ENCODE measurements around the gene EIF4A3. TPM values are rescaled to one million over a fixed set of nuclear protein-coding genes. Genes with fewer than 3 reads are reported as not detected.
"Not testable (repeated sequence)": the region's sequence is repeated elsewhere in the genome, so short reads cannot be mapped to it uniquely, and the experiment has no call there.

Gene EIF4A3
- total RNA-seq, 1 donor from 2014 or later: 459 TPM

DNA sequence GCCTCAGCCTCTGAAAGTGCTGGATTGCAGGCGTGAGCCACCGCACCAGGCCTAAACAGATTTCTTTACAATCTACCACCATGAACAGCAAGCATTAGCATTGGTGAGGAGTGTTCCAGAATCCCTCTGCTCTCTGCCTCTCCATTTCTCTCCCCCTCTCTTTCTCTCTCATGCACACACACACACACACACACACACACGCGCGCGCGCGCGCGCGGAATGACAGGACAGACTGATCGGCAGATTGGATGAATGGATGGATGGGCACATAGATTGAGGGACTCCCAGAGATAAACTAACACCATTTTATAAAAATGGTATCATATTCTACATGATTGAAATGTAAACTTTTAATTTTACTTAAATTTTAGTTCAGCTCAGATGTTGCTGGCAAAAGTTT lies 26.2 kb upstream of the EIF4A3 start:
- DNase-seq (ENCODE audit: low read depth): no peak

- no peak for DNase-seq (ENCODE audit: low read depth)
These were observed 24.8 kb upstream of the EIF4A3 start for GRCh38 chr17:80171681-80172080.

DNA sequence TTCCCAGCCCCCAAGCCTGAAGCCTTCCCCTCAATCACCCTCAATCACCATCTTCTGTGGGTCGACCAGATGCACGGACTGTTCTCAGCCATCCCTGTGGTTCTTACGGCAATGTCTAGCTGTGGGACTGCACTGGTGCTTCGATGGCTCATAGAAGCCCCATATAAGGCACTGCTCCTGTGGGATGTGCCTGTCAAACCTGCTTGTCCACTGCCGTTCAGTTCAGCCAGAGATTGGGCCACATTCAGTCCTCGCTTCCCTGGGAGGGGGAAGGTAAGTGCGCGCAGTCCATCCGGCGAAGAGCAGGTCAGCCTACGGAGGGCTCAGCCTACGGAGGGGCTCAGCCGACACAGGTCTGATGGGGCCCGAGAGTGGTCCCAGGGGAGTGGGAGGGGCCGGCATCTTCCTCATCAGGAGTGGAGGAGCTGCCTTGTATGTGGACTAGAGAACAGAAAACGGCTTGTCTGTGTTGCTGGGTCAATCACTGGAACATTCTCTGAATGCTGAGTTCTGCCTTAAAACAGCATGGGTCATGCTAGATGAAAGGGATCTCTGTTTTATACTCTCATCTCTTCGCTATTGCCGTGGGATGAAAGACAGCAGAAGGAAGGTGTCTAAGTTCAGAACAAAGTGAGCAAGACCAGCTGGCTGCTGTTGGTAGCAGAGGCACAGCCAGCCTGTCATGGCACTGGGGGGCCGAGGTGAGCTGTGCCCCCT lies 23.0 kb upstream of the EIF4A3 start, which contains the start of gene CARD14:
CARD14 (plus strand) TSS at position 247 of the 717 bp plus-strand sequence. CDS start 11,409 bp downstream, outside the sequence.
- peak; percentile 3 for DNase-seq (ENCODE audit: low read depth)

GRCh38 chr17:80169107-80169506 lies 22.2 kb upstream of the EIF4A3 start:
- DNase-seq (ENCODE audit: low read depth): no peak

DNA sequence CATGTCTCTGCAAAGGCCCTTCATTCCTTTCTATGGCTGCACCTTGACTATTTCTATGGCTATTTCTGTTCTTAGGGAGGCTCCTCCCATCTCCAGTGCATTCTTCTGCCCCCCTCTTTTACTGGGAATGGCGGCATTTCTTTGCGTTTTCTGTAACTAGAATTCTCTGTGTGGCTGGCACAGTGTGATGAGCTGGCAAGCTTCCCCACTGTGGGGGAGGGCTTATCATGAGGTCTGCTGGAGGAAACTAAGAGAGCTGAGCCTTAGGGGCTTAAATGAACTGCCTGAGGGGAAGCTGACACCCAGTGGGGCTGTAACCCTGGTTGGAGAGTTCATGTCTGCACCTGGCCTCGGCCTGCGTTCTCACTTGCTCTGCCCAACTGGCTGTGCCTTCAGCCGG lies 21.4 kb upstream of the EIF4A3 start:
- no peak for DNase-seq (ENCODE audit: low read depth)

GRCh38 chr17:80166446-80166845 lies 19.5 kb upstream of the EIF4A3 start:
- DNase-seq (ENCODE audit: low read depth): no peak

- DNase-seq (ENCODE audit: low read depth): no peak
These were observed 17.3 kb upstream of the EIF4A3 start for GRCh38 chr17:80164185-80164584.

- DNase-seq (ENCODE audit: low read depth): no peak
These were observed 16.4 kb upstream of the EIF4A3 start for GRCh38 chr17:80163336-80163735.

GRCh38 chr17:80160536-80160935 lies 13.6 kb upstream of the EIF4A3 start:
- DNase-seq (ENCODE audit: low read depth): no peak

DNA sequence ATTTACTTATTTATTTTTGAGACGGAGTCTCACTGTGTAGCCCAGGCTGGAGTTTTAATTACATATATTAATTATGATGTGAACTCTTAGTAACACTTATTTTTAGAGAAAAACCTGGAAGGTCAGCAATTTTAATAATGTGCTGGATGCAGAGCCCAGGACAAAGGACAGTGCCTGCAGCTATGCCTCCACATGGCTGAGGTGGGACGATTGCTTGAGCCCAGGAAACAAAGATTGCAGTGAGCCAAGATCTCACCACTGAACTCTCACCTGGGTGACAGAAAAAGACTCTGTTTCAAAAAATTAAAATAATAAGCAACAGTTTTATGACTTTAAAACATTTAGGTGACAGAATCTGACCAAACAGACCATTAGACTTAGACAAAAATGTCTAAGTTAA lies 11.9 kb upstream of the EIF4A3 start:
- DNase-seq (ENCODE audit: low read depth): no peak

DNA sequence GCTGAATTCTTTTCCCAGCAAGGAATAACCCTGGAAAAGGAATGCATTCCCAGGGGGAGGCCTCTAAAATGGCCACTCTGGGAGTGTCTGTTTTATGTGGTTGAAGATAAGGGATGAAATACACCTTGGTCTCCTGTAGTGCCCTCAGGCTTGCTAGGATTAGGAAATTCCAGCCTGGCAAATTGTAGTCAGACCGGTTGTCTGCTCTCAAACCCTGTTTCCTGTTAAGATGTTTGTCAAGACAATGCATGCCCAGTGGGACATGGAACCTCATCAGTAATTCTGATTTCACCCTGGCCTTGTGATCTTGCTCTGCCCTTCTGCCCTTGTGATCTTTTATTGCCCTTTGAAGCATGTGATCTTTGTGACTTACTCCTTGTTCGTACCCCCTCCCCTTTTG lies 8.7 kb upstream of the EIF4A3 start:
- DNase-seq (ENCODE audit: low read depth): not testable (repeated sequence)

DNA sequence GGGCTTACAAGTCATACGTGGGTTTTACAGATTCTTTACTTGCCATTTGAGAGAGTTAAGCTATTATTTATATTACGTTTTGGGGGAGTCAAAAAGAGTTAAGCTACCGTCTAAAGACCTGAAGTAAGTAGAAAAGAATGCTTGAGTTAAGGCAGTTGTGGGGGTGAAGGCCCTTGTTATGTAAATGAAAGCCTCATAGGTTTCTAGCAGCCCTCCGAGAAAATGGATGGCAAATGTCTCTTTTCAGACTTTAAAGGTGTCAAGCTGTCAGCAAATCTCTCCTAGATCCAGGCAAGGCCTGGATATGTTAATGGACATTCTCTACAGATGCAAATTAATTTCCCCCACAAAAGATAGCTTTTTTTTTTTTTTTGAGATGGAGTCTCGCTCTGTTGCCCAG lies 7.2 kb upstream of the EIF4A3 start:
- DNase-seq (ENCODE audit: low read depth): no peak

DNA sequence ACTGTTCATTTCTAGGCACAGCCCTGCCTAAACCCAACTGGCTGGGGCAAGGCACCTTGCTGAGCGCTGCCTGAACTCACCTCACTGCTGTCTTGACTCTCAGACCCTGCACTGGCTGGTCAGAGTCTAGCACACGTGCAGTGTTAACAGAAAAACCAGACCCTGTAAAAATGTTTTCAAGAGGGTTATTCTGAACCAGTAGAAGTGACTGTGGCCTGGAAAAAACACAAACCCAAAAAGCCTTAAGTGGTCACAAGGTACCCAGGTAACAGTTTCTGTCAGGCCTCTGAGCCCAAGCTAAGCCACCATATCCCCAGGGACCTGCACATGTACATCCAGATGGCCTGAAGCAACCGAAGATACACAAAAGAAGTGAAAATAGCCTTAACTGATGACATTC lies 6.1 kb upstream of the EIF4A3 start:
- DNase-seq (ENCODE audit: low read depth): no peak

DNA sequence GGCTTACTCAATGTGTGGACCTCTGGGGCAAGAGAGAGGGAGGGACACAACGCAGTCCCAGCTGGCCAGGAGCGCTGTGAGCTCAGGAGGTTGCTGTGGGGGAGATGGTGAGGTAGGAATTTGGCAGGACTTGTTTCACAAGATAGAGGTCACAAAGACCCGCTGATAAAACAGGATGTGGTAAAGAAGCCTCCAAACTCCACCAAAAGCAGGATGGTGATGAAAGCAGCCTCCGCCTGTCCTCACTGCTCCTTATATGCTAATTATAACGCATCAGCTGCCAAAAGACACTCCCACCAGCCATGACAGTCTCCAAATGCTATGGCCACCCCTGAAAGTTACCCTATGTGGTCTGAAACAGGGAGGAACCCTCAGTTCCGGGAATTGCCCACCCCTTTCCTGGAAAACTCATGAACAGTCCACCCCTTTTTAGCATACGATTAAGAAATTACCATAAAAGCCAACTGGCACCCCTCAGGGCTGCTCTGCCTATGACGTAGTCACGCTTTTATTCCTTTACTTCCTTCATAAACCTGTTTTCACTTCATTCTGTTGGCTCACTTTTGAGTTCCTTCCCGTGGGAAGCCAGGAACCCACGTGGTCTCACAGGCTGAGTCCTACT lies 5.3 kb upstream of the EIF4A3 start:
- DNase-seq (ENCODE audit: low read depth): no peak

DNA sequence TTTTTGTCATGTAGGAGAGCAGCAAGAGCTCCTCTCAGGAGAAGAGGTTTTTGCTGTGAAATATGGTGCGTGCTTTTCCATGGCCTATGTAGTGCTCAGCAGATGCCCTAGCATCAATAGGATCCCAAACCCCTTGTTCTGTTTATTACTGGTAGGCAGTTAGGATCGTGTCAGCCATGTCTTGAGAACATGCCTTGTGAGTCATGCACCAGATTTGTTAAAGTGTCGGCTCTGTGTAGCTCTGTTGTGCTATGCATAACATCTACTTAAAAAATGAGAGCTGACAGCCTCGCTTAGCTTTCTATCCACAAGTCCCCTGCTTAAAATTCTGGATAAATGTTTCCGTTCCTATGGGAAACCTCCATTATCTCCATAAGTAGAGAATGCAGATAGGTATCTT lies 4.4 kb upstream of the EIF4A3 start:
- peak; percentile 42 for DNase-seq (ENCODE audit: low read depth)

DNA sequence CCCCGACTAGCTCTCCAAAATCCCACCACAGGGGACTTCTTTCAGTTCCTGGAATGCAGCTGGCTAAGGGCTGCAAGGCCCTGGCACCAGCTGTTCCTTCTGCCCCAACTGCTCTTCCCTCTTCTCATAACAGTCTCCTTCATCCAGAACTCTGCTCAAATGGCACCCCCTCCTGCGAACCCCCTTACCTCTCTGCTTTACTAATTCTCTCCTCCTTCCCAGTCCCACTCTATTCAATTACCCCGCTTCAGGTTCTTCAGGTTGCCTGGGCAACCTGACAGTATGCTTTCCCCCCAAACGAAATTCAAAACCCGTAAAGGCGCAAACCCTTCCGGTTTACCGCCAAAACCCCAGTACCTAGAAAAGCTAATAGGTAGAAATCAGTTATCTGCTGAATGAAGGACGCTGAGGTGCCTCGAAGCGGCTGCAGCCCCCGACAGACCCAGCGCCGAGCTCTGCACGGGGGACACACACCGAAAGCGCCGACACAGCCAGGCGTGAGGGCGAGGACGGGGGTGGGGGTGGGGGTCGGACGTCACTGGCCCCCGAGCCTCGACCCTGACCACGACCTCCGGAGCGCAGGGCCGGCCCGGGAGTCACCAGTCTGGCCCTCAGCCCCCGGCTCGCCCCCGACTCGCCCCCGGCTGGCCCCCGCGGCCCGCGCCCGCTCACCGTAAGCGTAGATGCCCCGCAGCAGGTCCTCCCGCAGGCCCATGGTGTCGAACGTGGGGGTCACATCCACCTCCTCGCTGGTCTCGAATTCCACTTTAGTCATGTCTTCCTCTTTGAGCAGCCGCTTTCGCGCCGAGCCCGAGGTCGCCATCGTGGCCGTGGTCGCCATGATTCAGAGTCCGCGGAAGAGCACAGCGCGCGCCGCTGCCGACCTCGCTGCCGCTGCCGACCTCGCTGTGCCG lies 550 bp downstream of the EIF4A3 start:
- no peak for DNase-seq (ENCODE audit: low read depth)

GRCh38 chr17:80145076-80146075 lies 1.6 kb downstream of the EIF4A3 start:
- DNase-seq (ENCODE audit: low read depth): no peak

DNA sequence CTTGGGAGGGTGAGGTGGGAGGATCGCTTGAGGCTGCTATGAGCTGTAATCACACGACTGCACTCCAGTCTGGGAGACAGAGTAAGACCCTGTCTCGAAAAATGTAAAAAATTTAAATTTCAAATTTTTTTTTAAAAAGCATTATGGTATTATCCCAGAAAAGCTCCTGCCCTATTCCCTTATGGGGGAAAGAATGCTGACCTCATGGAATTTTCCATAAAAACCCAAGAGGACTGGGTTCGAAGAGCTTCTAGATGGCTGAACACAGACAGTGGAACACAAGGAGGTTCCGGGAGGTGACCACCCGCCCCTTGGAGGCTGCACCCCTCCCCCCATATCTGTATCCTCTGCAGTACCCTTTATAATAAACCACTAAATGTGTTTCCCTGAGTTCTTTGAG lies 4.0 kb downstream of the EIF4A3 start:
- no peak for DNase-seq (ENCODE audit: low read depth)

- DNase-seq (ENCODE audit: low read depth): no peak
These were observed 5.3 kb downstream of the EIF4A3 start for GRCh38 chr17:80141463-80142165.

DNA sequence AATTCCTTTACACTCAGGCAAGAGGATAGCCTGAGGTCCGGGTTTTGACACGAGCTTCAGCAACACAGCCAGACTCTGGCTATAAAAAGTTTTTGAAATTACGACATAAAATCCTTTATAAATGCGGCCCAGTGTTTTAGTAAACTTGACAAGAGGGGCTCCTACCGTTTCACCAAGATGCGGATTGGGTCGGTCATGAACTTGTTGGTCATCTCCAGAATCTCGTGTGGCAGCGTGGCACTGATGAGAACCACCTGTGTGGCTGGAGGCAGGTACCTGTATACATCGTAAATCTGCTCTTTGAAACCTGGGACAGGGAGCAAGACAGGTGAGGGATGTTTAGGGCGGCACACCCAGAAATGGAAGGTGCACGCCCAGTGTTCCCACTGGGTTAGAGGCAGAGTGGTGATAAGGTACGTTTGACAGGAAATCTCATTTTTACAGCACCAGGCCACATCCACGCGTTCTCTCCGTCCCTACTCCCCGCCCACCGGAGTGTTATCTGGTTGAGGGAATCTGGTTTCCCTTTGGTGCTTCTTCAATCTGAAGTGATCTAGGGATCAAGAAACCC lies 8.0 kb downstream of the EIF4A3 start:
- no peak for DNase-seq (ENCODE audit: low read depth)

Data from renal cortical epithelial cell (primary cell).